HG02642 (cell line): ENCODE data around the gene SPATA9.

Experiments
- ATAC-seq: cut with Tn5 transposase; IDR thresholded peaks from one replicate; pipeline ENCODE4 v1.9.1; 2021; ENCODE audit warnings: mild to moderate bottlenecking; ENCODE audit not compliant: unreplicated experiment, poor library complexity

The SPATA9 gene, protein sequence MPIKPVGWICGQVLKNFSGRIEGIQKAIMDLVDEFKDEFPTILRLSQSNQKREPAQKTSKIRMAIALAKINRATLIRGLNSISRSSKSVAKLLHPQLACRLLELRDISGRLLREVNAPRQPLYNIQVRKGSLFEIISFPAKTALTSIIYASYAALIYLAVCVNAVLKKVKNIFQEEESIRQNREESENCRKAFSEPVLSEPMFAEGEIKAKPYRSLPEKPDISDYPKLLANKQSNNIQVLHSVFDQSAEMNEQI

DNA sequence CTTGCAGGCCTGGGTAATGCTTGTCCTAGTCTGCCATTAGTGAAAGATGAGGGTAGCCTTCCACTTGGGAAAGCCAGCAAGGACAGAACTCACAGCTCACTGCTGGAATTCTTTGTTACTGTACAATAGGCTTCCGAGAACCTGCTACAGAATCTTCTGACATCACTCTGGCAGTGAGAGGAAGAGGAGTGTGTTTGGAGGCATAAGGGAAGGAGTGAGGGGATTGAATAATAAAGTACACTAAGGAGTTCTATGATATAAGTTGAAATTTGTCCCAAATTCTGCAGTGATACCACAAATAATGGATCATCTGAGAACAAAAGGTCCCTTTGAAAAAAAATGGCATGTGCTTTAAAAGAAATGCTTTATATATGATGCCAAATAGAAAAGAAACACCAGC is at the start of gene SPATA9:
SPATA9 (minus strand) TSS at position 101 of the 400 bp plus-strand sequence. CDS start 137 bp downstream, outside the sequence.
- ATAC-seq = no peak

DNA sequence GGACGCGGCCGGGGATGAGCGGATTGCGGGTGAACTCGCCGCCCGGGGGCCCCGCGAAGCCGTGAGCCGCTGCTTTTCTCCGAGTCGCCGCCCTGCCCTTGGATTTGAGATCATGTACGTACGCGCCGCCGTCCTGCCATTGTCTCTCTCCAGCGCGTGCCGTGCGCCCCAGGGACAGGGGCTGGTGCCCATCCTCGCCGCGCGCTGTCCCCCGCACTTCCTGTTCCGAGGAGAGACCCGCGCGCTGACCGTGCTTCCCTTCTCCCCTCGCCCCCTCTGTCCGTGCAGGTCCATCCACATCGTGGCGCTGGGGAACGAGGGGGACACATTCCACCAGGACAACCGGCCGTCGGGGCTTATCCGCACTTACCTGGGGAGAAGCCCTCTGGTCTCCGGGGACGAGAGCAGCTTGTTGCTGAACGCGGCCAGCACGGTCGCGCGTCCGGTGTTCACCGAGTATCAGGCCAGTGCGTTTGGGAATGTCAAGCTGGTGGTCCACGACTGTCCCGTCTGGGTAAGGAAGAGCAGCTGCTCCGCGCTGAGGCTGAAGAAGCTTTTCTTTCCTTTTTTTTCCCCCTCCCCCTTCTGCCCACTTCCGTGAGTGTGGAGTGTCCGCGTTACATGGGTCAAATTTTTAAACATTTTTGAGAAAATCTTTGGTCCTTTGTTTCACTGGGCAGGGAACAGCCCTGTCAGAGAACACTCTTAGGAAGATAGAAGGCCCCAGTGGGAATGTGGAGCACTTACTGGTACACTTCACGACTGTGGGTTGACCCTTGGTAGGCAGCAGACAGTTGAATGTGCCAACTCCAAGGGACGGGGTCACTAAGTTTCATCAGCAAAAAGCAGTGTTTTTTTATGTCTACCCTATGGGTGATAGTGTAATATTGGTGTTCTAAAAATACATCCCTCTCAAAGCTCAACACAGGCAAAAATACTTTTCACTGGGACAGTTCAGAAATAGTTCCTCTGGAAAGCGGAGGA is 49.1 kb upstream of the SPATA9 start:
- peak; percentile 43 for ATAC-seq

DNA sequence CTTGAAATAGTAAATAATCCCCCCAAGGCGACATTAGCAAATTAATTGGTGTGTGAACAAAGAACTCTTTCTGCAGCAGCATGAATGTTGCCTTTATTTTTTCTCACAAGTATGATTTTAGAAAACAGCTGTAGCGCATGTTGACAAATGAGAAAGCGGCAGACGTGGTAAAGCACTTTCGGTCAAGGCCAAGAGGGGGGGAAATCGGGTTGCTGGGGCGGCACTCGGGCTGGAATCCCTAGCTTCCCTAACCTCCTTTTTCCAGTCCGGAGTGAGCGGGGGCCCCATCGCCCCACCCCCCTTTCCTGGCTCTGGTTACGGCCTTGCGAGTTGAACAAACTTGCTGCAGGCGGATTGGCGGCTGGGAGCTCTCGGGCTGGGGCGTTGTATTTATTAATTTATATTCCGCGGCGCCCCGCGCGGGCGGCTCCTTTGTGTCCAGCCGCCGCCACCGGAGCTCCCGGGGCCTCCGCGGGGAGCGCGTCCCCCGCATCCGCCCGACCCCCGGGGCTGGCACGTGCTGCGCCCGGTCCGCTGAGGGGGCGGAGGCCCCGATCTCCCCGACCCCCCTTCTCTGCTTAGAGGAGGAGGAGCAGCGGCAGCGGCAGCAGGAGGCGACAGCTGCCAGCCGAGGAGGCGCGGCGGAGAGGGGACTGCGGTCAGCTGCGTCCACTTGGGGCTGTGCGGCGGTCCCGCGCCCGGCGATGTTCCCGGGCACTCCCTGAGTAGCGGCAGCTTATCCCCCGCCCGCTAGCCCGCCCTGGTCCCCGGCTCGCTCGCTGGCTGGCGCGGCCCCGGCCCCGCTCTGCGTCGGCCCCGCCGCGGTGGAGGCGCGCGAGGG is 48.2 kb upstream of the SPATA9 start, which contains the start of gene RHOBTB3:
RHOBTB3 (plus strand) TSS at position 607 of the 841 bp plus-strand sequence. CDS start 347 bp downstream, outside the sequence.
- peak; percentile 57 for ATAC-seq

DNA sequence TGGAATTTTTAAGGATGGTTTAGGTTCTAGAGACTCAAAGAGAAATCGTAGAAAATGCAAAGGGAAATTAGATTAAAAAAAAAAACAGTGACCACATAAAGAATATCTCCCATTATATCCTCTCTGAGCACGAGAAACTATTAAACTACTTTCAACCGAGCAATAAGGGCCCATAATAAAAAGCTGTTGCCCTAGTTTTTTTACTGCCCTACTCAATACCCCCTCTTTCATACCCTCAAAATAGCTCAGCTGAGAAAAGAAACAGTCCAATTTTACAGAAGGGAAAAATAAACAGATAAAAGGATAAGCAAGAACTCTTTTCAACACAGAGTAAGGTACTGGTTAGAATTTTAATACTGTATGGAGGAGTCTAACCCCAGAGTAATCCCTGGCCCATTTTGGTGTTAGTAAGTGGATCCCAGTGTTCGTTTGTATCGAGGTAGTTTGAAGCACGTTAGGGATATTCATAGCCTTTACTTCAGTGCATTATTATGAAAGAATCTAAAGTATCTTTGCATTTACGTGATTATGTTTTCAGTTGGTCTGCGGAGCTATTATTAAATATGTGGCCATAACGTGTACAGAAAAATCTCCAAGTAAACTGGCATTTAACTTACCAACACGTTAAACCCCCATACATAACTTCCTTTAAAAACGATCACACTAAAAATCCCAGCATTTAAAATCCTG is 47.4 kb upstream of the SPATA9 start:
- no peak for ATAC-seq

DNA sequence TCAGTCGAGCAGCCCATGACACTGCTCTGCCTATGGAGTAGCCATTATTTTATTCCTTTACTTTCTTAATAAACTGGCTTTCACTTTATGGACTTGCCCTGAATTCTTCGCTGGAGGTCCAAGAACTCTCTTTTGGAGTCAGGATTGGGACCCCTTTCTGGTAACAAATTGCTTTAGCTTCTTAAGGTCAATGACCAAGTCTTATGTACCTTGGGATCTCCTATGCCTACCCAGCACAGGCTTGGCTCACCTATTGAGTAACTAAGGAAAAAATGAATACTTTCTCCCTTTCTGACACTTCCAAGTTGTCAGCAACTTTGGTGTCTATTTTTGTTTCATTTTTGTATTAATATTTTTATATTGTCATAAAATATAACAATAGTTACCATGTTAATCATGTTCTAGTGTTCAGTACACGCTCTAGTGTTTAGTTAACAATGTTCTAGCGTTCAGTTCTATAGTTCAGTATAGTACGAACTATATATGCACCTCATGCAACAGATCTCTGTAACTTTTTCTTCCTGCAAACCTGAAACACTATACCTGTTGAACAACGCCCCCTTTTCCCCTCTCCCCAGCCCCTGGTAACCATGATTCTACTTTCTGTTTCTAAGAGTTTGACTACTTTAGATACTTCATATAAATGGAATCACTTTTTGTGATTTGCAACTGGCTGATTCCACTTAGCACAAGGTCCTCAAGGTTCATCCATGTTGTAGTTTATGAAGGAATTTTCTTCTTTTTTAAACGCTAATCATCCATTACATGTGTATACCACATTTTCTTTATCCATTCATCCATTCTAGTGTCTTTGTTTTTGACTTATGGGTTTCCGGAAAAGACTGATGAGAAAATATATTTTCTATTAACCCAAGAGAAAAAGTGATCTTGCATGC is 46.6 kb upstream of the SPATA9 start:
- no peak for ATAC-seq

DNA sequence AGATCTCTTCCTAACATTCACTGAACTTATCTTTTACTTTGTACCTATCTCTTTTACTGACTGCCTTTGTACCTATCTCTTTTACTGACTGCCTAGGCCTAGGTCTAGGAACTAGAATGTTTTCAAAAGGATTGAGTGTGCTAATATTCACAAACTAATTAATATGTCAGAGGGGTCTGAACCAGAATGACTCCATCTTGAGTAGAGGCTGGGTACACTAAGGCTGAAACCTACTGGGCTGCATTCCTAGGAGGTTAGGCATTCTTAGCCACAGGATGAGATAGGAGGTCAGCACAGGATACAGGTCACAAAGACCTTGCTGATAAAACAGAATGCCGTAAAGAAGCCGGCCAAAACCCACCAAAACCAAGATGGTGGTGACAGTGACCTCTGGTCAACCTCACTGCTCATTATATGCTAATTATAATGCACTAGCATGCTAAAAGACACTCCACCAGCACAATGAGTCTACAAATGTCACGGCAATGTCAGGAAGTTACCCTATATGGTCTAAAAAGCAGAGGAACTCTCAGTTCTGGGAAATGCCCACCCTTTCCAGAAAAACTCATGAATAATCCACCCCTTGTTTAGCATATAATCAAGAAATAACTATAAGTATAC is 45.8 kb upstream of the SPATA9 start:
- ATAC-seq = no peak

DNA sequence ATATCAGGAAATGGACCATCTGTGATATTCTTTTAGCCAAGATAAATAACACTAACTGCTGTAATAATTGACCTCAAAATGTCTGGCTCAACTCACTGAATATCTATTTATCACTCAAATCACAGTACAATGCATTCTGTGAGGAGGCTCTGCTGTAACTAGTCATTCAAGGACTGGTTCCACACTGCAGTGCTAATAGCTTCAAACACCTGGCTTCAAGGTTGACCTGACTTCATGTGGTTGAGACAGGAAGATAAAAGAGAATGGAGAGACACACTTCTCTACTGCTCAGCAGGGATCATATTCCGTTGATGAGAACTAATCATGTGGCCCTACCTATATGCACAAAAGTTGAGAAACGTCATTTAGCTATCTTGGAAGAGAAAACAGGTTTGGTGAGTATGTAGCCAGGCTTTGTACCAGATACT is 45.0 kb upstream of the SPATA9 start:
- peak; percentile 40 for ATAC-seq

DNA sequence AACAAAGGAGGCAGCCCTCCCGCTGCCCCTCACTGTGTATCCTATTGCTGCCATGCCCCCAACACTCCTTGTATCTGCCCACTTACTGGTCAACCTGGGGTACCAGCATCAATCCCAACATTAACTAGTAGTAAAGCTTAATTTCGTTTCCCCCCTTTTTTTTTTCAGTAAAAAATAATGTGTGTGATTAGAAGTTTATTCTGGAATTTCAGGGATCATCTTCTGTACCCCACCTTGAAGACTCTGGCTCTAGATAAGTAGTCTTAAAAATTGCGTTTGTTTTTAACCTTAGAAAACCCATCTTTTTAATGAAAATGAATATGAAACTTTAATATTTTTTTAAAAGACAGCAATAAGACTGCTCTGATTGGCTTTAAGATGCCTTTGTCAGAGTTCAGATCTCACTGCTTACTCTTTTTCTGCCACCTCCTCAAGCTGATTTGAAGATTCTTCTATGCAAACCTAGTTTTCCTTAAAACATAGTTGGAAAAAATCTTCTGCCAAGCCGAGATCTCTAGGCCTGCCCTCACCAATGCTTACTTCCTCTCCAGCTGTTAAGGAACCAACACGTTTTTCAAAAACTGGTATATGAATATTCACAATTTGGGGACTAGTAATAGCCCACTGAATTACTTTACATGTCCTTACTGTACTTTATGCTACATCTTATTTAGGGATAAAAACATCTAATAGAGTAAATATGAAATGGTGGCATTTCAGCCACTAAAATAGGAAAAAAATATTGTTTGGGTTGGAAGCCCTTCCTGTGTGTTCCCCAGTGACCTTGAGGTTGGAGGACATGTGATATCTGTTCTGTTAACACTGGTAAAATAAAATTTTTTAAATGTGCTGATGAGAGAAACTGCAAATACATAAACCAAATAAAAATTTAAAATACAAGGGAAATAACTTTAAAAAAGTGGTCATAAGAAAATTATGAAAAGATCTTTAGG is 44.3 kb upstream of the SPATA9 start:
- ATAC-seq = no peak

DNA sequence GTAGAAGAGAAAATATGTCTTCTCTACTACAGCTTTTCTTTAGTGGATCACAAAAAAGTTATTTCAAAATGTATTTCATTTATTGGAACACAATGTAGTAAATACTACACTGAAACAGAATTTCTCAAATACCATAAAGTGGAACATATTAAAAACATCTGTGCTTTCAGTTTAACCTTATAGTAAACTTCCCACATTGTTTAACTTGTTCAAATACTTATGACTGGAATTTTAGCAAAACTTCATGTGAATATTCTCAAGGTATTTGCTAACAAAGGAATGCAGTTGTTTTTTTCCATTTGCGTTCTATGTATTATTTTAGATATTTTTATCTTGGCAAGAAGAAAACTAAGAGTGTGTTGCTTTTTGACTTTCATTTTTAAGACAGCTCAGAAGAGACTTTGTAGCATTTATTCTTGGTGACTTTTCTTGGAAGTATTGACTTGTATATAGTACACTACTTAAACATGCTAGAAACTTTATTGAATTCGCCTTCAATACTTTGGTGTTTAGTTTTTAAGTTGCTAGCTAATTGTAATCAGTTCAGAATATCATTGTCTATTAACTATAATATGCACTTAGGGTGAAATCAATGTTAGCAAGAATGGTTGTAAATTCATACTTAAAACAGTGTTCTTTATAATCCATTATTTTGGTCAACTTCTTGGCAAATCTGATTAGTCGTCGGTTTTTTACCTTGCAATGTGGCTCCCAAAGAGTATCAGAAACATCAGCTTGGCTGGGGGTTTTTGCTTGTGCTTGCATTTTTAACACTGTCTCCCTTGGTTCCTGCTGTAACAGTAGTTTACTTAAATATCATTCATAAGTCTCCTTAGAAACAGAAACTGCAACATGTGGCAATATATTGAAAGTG is 43.4 kb upstream of the SPATA9 start:
- ATAC-seq = no peak

DNA sequence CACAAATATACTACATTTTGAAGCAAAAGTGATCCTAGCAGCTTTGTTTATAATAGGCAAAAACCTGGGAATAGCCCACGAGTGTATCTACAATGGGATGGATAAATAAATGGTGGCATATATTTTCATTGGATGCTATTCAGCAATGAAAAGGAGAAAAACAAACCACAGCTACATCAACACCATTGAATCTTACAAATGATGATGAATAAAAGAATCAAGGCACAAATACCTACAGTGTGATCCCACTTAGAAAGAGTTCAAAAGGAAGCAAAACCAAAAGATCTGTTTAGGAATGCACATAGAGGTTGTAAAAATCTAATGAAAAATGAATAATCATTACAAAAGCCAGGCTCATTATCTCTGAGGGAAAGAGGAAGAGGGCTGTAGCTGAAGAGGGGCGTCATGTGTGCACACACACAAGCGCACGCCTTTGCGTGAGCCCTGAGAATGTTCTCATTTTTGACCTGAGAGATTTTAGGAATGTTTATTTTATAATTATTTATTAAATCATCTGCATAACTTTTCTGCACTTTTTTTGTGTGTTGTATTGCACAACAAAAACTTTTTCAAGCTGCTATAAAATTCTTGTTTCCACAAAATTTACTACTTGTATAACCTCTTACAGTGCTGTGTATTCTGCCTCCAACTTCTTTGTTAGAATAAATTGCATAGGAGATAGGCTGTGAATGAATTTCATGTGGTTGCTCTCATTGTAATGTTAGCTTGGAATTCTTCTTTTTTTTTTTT is 42.5 kb upstream of the SPATA9 start:
- ATAC-seq = no peak

DNA sequence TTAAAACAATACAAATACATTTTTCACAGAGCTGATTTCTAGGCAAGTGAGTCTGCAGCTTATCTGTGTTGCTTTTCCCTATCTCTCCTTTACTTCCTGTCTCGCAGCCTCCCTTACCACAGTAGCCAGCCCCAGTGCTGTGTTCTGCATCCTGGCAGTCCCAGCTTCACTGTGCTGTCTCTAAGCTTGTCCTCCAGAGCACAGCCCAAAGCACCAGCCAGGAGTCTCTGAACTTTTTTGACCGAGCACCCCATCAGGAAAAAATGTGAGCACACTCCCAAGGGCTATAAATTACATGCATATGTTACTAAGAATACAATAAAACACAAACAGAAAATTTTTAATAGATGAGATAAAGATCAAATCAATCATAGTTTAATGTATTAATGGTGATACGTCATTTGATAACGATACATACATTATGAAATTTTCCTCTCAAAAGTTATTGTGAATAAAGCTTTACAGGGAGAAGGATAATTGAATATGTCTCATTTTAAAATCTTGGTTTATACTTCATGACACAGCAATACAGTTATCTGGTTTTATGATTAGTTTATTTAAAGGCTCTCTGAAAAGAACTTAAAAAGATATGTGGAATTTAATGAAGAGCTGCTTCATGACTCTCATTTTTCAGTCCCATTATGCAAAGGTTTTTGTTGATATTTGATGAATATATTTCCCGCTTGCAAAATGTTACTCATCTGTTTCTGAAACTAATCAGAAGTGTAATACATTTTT is 41.0 kb upstream of the SPATA9 start:
- no peak for ATAC-seq

DNA sequence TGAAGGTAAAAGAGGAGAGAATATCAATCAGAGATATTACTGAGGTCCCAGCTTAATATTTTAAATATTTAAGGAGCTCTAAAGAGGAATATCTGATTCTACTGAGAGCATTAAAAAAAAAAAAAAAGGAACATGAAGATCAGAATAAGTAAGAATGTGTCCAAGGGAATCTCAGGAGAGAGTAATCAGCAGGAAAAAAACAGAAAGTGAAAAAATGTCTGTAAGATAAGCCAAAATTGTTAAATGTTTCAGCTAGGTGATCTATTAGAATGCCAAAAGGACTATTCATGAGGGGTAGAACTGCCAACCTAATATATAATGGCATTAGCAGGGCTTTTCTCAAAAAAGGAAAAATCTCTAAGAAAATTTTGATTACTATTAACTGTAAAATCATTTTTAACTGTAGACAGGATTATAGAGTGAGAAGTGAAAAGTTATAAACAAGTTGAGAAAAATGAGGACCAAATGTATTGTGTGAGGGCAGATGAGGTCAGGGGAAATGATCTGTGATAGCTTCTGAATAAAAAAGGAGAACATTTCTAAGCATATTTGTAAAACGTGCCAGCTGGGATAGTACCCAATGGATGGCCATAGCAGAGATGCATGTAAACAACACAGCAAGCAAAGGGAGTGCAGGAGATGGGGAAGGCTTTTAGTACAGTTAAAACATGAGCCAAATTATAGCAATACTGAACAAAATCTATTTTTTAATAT is 38.9 kb upstream of the SPATA9 start:
- no peak for ATAC-seq

DNA sequence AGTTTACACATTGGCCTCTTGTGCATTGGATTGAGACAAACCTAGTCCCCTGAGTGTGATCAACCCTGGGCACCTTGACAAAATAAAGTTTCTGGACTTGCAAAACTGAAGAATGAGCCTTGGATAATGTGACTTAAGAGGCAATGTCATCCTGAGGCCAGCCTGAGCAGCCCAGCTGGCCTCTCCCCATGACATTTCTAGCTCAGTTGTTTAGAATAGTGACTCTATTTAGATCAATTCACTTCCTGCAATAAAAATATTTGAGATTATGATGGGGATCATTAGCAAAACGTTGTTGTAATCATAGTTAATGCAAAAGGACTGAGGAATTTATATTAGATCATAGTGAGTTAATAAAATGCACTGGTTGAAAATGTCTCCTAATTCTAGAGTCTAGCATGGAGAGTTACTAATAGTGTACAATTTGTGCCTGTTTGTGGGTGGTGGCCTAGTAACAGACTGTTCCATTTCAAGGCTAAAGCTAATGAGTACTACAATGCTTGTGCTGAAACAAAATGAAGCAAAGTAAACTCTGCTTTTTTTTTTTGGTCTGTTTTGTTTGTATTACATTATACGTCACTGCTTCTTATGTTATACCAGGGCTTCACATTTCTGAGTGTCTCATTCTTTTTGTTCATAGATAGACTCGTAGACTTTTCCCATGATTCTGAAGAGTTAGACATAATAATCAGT is 37.4 kb upstream of the SPATA9 start:
- no peak for ATAC-seq

DNA sequence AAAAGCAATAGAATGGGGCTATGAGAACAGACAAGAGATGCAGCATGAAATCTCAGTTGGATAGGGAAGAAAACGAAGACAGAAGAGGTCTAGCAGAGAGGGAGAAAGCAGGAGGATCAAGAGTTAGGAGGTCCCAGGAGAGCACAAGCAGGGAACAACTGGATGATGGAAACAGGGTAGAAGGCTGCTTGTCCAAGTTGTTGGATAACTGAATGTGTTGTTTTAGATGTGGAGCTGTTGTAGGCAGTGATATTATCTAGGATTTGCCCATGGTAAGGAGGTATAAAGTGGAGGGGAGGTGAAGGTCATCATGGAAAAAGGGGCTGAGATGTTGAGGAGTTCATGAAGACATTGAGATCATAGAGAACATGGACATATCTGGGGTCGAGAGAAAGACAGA is 35.9 kb upstream of the SPATA9 start:
- no peak for ATAC-seq
